Upper lobe of left lung (tissue), 6 donors: Measurements from ENCODE around the gene KLK13. TPM values are rescaled to one million over a fixed set of nuclear protein-coding genes. Genes with fewer than 3 reads are reported as not detected.
A peak's percentile ranks its signal among the peaks of the same experiment; 100 is the strongest.

Experiments used
- ATAC-seq, 2 donors: fragments of 200-7000 bp; cut with Tn5 transposase; one replicate each; pipeline ENCODE4 v1.9.1; 2022; ENCODE audit warnings: mild to moderate bottlenecking in 2 of 2, moderate library complexity in 2 of 2; ENCODE audit not compliant: low FRiP score in 2 of 2
- DNase-seq, 2 donors: peaks; one replicate each; pipeline ENCODE4 v3.0.0-alpha.2; 2019 to 2020
- H3K27ac ChIP-seq, 4 donors: fragments of 200-600 bp; sonication (generic); one replicate each; pipeline ENCODE4 v1.5.1; 2016 to 2019
- H3K27me3 ChIP-seq, 4 donors: fragments of 200-600 bp; sonication (generic); one replicate each; pipeline ENCODE4 v1.5.1; 2017 to 2019
- H3K36me3 ChIP-seq, 4 donors: fragments of 200-600 bp; sonication (generic); one replicate each; pipeline ENCODE4 v1.5.1; 2016 to 2019
- H3K4me1 ChIP-seq, 4 donors: fragments of 200-600 bp; sonication (generic); one replicate each; pipeline ENCODE4 v1.5.1; 2018 to 2019
- H3K4me3 ChIP-seq, 4 donors: fragments of 200-600 bp; sonication (generic); one replicate each; pipeline ENCODE4 v1.5.1; 2017 to 2019; ENCODE audit warnings: mild to moderate bottlenecking in 2 of 4, moderate library complexity in 1 of 4
- H3K9me3 ChIP-seq, 4 donors: fragments of 200-600 bp; sonication (generic); one replicate each; pipeline ENCODE4 v1.5.1; 2018 to 2019
- CTCF ChIP-seq, 6 experiments: fragments of 450-650 bp in 4 of 6; fragments of 200-600 bp in 2 of 6; sonication (generic) in 2 of 6; IDR thresholded peaks; one replicate each; pipeline ENCODE4 v1.5.1; 2016 to 2019; ENCODE audit warnings: antibody characterized with exemption in 6 of 6
- EP300 ChIP-seq, 4 donors: sonication (generic); formaldehyde crosslinking; IDR thresholded peaks; one replicate each; pipeline ENCODE4 v1.5.1; 2017; ENCODE audit warnings: antibody characterized with exemption in 4 of 4, control low read depth in 2 of 4
- POLR2A ChIP-seq, 4 donors: fragments of 450-650 bp; IDR thresholded peaks; one replicate each; pipeline ENCODE4 v1.5.1; 2016 to 2017; ENCODE audit warnings: antibody characterized with exemption in 4 of 4, mild to moderate bottlenecking in 2 of 4
- POLR2AphosphoS5 ChIP-seq, 2 donors: sonication (generic); formaldehyde crosslinking; IDR thresholded peaks; one replicate each; pipeline ENCODE4 v1.5.1; 2017; ENCODE audit warnings: antibody characterized with exemption in 2 of 2
- WGBS, 2 donors: methylation state at CpG; one replicate each; pipeline ENCODE4 v1.1.5; 2017 to 2018; 5-methylcytosine and 5-hydroxymethylcytosine counted together
- total RNA-seq, 6 donors: library from RNA; depleted of rRNA in 4 of 6; stranded (reverse); fragments of >200 nt in 4 of 6; gene quantifications; one replicate each; pipeline versions ENCODE4 v1.1.0 to v1.2.1, GENCODE V29; 2016 to 2021
- donor health status: DM: no; HTN: no; CAD: no; lungs with moderate emphysema.
- donor health status: DM: no; HTN: yes; CAD: no; lungs with severe emphysema.

Gene KLK13
- total RNA-seq, 6 donors from 2014 or later = 0.54 to 24.1 (median 1.9) TPM; not detected in 2

GRCh38 chr19:51083181-51083580, 18.3 kb upstream of the KLK13 start:
- no peaks in the 10 kb centered on the region for H3K36me3 ChIP-seq
- no peak for ATAC-seq
- WGBS, 2 donors = 35 to 44% methylated on average over 4 of the region's 4 CpGs
- no peaks in the 10 kb centered on the region for H3K9me3 ChIP-seq
- TF ChIP-seq EP300 (IDR thresholded peaks at IDR 0.05) = no peak
- TF ChIP-seq POLR2A (IDR thresholded peaks at IDR 0.05) = no peak
- TF ChIP-seq POLR2AphosphoS5 (IDR thresholded peaks at IDR 0.05) = no peak
- TF ChIP-seq CTCF (IDR thresholded peaks at IDR 0.05) = no peak
- H3K4me1 ChIP-seq = no peaks in the 10 kb centered on the region
- no peak for DNase-seq
- no peaks in the 10 kb centered on the region for H3K27me3 ChIP-seq
- H3K4me3 ChIP-seq = no peak overlapping the region
- no peak overlapping the region for H3K27ac ChIP-seq

- no peak for ATAC-seq
- no peak within 1 kb of the TSS for H3K4me3 ChIP-seq
- 33 to 37% methylated on average over 7 of the region's 7 CpGs for WGBS, 2 donors
- DNase-seq = no peak
- no peaks in the 10 kb centered on the region for H3K4me1 ChIP-seq
- H3K9me3 ChIP-seq = no peaks in the 10 kb centered on the region
- no peaks in the 10 kb centered on the region for H3K36me3 ChIP-seq
- TF ChIP-seq POLR2AphosphoS5 (IDR thresholded peaks at IDR 0.05) (no peak), POLR2A (IDR thresholded peaks at IDR 0.05) (no peak), CTCF (IDR thresholded peaks at IDR 0.05) (no peak), EP300 (IDR thresholded peaks at IDR 0.05) (no peak)
- H3K27ac ChIP-seq = no peak within 1 kb of the TSS
- no peaks in the 10 kb centered on the region for H3K27me3 ChIP-seq
These were observed 17.7 kb upstream of the KLK13 start, which contains the start of gene KLK14 for GRCh38 chr19:51082611-51083010. Gene KLK14, minus strand, starts transcription at chr19:51082887. Its CDS starts 273 bp downstream, at chr19:51082614.

- TF ChIP-seq POLR2A (IDR thresholded peaks at IDR 0.05) (no peak), CTCF (IDR thresholded peaks at IDR 0.05) (no peak), EP300 (IDR thresholded peaks at IDR 0.05) (no peak), POLR2AphosphoS5 (IDR thresholded peaks at IDR 0.05) (no peak)
- DNase-seq (no peak), ATAC-seq (no peak)
- H3K27ac ChIP-seq = no peak overlapping the region
- H3K4me1 ChIP-seq = no peaks in the 10 kb centered on the region
- H3K9me3 ChIP-seq = no peaks in the 10 kb centered on the region
- H3K27me3 ChIP-seq = no peaks in the 10 kb centered on the region
- no peak overlapping the region for H3K4me3 ChIP-seq
- WGBS, 2 donors = 87 to 89% methylated on average over 14 of the region's 14 CpGs
- no peaks in the 10 kb centered on the region for H3K36me3 ChIP-seq
These were observed 16.6 kb upstream of the KLK13 start for GRCh38 chr19:51081476-51081875.

DNA sequence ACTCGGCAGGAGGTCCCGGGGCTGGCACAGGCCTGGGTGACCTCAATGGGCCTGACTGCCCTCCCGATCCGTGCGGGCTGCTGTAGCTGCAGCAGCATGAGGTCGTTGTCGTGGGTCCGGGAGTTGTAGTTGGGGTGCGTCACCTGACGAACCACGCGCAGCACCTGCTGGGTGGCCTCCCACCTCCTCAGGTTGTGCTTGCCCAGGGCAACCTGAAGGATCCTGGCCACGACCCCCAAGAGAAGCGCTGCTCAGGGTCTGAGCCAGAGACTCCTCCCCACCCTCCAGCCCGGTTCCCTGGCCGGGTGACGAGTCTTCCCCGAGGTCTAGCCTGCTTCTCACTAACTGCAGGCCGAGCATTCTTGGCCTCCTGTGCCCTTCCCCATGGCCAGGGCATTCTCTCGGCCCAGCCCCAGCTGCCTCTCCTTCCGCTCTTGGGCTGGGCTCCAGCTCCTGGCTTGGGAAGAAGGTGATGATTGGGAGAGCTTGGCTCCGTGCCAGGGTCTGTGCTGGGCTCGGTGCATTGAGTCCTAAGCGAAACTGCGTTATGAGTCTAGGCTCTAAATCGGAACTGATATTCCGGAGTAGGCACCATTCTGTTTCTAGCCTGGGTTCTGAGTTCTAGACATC, 14.7 kb upstream of the KLK13 start:
- TF ChIP-seq CTCF (IDR thresholded peaks at IDR 0.05) (no peak), POLR2A (IDR thresholded peaks at IDR 0.05) (no peak), POLR2AphosphoS5 (IDR thresholded peaks at IDR 0.05) (no peak), EP300 (IDR thresholded peaks at IDR 0.05) (no peak)
- Histone ChIP-seq H3K27me3 (no peaks in the 10 kb centered on the region), H3K4me3 (no peak overlapping the region), H3K27ac (no peak overlapping the region), H3K36me3 (no peaks in the 10 kb centered on the region), H3K9me3 (peaks cover 0 to 3% (median 0%) of the 10 kb centered on the region in 4 donors), H3K4me1 (no peaks in the 10 kb centered on the region)
- whole genome bisulfite sequencing, 2 donors = 84 to 85% methylated on average over 7 to 27 of the region's 27 CpGs
- peak in 1 of 2 donors; percentile 73 for DNase-seq
- peak in 1 of 2 donors; percentile 13 for ATAC-seq

- DNase-seq = no peak
- 88 to 96% methylated on average over 5 to 6 of the region's 6 CpGs for WGBS, 2 donors
- Histone ChIP-seq H3K9me3 (peaks cover 0 to 11% (median 3%) of the 10 kb centered on the region in 4 donors), H3K4me1 (no peaks in the 10 kb centered on the region), H3K27me3 (no peaks in the 10 kb centered on the region), H3K36me3 (no peaks in the 10 kb centered on the region), H3K27ac (no peak overlapping the region), H3K4me3 (no peak overlapping the region)
- no peak for ATAC-seq
- TF ChIP-seq CTCF (IDR thresholded peaks at IDR 0.05) = no peak
- no peak for TF ChIP-seq POLR2AphosphoS5 (IDR thresholded peaks at IDR 0.05)
- no peak for TF ChIP-seq POLR2A (IDR thresholded peaks at IDR 0.05)
- TF ChIP-seq EP300 (IDR thresholded peaks at IDR 0.05) = no peak
These were observed 13.8 kb upstream of the KLK13 start for GRCh38 chr19:51078731-51079130.
